Testis (tissue), 2 donors: Measurements from ENCODE around the gene XPO5.
"Not testable (repeated sequence)": the region's sequence is repeated elsewhere in the genome, so short reads cannot be mapped to it uniquely, and the experiment has no call there.

Experiments
- POLR2A ChIP-seq: fragments of 450-650 bp; IDR thresholded peaks from one replicate; pipeline ENCODE4 v1.6.1; 2017; ENCODE audit warnings: antibody characterized with exemption, mild to moderate bottlenecking, moderate library complexity
- TF ChIP-seq, protein P1 (sequence below), 3 experiments: fragments of 450-650 bp in 2 of 3; fragments of 200-600 bp in 1 of 3; sonication (generic) in 1 of 3; IDR thresholded peaks; one replicate each; pipeline ENCODE4 v1.5.1; 2016 to 2019; ENCODE audit warnings: antibody characterized with exemption in 3 of 3, mild to moderate bottlenecking in 2 of 3, moderate library complexity in 1 of 3

DNA sequence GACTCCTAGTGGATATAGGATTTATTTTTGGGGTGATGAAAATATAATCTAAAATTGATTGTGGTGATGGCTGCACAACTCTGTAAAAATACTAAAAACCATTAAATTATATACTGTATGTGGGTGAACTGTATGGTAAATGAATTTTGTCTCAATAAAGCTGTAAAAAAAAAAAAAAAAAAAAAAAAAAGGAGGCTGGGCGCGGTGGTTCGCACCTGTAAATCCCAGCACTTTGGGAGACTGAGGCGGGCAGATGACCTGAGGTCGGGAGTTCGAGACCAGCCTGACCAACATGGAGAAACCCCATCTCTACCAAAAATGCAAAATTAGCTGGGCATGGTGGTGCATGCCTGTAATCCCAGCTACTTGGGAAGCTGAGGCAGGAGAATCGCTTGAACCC lies 18.2 kb downstream of the XPO5 start:
- TF ChIP-seq, protein P1, sequence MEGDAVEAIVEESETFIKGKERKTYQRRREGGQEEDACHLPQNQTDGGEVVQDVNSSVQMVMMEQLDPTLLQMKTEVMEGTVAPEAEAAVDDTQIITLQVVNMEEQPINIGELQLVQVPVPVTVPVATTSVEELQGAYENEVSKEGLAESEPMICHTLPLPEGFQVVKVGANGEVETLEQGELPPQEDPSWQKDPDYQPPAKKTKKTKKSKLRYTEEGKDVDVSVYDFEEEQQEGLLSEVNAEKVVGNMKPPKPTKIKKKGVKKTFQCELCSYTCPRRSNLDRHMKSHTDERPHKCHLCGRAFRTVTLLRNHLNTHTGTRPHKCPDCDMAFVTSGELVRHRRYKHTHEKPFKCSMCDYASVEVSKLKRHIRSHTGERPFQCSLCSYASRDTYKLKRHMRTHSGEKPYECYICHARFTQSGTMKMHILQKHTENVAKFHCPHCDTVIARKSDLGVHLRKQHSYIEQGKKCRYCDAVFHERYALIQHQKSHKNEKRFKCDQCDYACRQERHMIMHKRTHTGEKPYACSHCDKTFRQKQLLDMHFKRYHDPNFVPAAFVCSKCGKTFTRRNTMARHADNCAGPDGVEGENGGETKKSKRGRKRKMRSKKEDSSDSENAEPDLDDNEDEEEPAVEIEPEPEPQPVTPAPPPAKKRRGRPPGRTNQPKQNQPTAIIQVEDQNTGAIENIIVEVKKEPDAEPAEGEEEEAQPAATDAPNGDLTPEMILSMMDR (IDR thresholded peaks at IDR 0.05), result not testable (repeated sequence)
- TF ChIP-seq POLR2A, result not testable (repeated sequence)
